ENCODE data around the gene PTPRN2. TPM values are rescaled to one million over a fixed set of nuclear protein-coding genes. Genes with fewer than 3 reads are reported as not detected.

Gene PTPRN2
- total and polyA plus RNA-seq, 7 donors: 3.2 to 7.1 (median 5.5) TPM

DNA sequence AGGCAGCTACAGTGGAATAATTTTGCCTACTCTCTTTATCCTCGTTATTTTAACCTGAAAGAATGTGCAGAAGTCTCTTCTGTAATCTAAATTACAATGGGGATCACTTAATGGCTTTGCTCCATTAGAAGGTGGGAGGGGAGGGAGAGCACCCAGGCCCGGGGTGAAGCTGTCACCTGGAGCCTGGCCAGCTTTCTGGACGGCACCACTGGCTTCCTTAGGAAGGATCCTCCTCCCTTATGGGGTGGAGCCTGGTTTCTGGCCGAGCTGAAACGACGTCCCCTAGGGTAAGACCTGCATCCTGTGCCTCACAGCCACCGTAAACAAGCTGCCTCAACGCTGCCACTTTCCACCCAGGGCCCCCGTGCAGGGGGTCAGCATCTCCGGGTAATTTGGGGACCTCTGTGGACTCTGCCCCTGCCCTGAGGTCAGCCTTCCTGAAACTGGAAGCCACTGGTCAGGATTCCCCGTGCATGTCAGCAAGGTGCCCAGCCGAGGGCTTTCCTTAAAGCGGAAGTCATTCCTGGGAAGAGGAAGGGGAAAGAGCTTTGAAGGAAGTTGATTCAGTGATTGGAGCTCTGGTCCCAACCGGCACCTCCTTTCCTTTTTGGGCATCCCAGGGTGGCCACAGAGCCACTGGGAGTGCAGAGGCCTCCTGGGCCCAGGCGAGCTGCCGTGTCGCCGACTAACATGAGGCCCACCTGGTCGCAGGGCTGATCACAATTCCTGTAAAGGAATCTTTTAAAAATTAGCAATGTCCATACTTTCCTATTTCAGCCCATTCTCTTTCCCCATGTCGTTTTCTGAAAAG, 681.8 kb downstream of the PTPRN2 start:
- H3K36me3 ChIP-seq: no peaks in the 10 kb centered on the region
- no peaks in the 10 kb centered on the region for H3K9me3 ChIP-seq
- intact Hi-C loops (cut with DNase I): no loop called here
- H3K27me3 ChIP-seq: no peaks in the 10 kb centered on the region
- no peak for TF ChIP-seq CTCF (IDR thresholded peaks at IDR 0.05)
- no peak for TF ChIP-seq EP300 (IDR thresholded peaks at IDR 0.05)
- no peak for TF ChIP-seq POLR2A (IDR thresholded peaks at IDR 0.05)
- no peak for TF ChIP-seq POLR2AphosphoS5 (IDR thresholded peaks at IDR 0.05)
- DNase-seq: peak; percentile 46
- H3K4me3 ChIP-seq: no peak overlapping the region
- WGBS, 2 donors: 44% methylated on average over 20 of the region's 20 CpGs
- no peak overlapping the region for H3K27ac ChIP-seq
- no peaks in the 10 kb centered on the region for H3K4me1 ChIP-seq

- 74 to 78% methylated on average over 17 of the region's 17 CpGs for WGBS, 2 donors
- no peaks in the 10 kb centered on the region for H3K4me1 ChIP-seq
- no peaks in the 10 kb centered on the region for H3K9me3 ChIP-seq
- TF ChIP-seq POLR2A (IDR thresholded peaks at IDR 0.05): no peak
- TF ChIP-seq EP300 (IDR thresholded peaks at IDR 0.05): no peak
- no peak for TF ChIP-seq POLR2AphosphoS5 (IDR thresholded peaks at IDR 0.05)
- TF ChIP-seq CTCF (IDR thresholded peaks at IDR 0.05): no peak
- H3K27me3 ChIP-seq: no peaks in the 10 kb centered on the region
- intact Hi-C loops (cut with DNase I): no loop called here
- H3K27ac ChIP-seq: no peak overlapping the region
- no peaks in the 10 kb centered on the region for H3K36me3 ChIP-seq
- H3K4me3 ChIP-seq: no peak overlapping the region
- no peak for DNase-seq
Measured at GRCh38 chr7:157904866-157905570, 682.6 kb downstream of the PTPRN2 start.

DNA sequence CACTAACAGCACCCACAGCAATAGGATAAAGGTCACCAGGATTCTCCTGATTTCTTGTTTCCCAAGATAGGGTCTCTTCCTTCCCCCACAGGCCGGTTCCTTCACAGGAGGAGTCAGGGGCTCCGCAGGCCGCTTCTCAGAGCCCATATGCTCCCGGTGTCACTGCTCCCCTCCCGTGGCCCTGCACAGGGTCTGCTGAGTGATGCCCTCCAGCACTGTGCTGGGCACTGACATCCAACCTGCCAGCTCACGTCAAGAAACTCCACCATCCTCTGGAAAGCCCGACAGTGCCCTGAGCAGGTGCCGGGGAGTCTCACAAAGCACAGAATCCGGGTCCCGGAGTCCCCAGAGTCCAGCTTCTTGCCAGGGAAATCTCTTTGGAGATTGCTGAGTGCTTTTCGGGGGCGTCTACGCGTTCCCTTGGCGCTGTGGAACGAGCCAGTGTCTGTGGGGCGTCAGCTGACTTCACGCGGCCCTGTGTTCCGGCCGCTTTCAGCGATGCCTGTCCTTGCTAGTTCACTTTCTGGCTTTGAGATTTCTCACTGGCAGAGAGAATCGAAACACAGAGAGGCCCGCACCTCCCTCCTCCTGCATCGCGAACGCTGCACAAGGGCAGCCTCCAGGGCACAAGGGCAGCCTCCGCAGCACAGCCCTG, 683.3 kb downstream of the PTPRN2 start:
- WGBS, 2 donors: 87 to 89% methylated on average over 28 of the region's 28 CpGs
- Histone ChIP-seq H3K36me3 (no peaks in the 10 kb centered on the region), H3K27ac (no peak overlapping the region), H3K4me3 (no peak overlapping the region), H3K27me3 (no peaks in the 10 kb centered on the region), H3K4me1 (no peaks in the 10 kb centered on the region), H3K9me3 (no peaks in the 10 kb centered on the region)
- DNase-seq: no peak
- intact Hi-C loops (cut with DNase I): no loop called here
- no peak for TF ChIP-seq POLR2AphosphoS5 (IDR thresholded peaks at IDR 0.05)
- TF ChIP-seq POLR2A (IDR thresholded peaks at IDR 0.05): no peak
- no peak for TF ChIP-seq CTCF (IDR thresholded peaks at IDR 0.05)
- no peak for TF ChIP-seq EP300 (IDR thresholded peaks at IDR 0.05)

DNA sequence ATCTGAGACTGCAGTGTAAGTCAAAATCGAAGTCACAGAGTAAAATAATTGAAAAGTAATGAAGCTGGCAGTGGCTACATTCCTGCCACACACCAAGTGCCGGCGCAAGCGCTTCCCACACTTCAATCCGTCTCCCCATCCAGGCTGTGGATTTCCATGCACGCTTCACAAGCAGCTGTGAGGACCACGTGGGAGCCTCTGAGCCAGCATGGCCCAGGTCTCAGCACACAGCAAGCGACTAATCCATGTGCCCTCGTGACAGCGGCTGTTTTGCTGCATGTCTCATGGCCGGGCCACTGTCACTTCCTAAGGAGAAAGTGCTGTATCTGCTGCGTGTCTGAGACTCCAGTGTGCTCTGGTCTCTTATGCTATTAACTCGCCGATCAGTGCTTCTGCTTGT, 683.9 kb downstream of the PTPRN2 start:
- Histone ChIP-seq H3K36me3 (no peaks in the 10 kb centered on the region), H3K4me3 (no peak overlapping the region), H3K4me1 (no peaks in the 10 kb centered on the region), H3K9me3 (no peaks in the 10 kb centered on the region), H3K27ac (no peak overlapping the region), H3K27me3 (no peaks in the 10 kb centered on the region)
- intact Hi-C loops (cut with DNase I): no loop called here
- 78 to 87% methylated on average over 14 of the region's 14 CpGs for WGBS, 2 donors
- TF ChIP-seq EP300 (IDR thresholded peaks at IDR 0.05) (no peak), CTCF (IDR thresholded peaks at IDR 0.05) (no peak), POLR2A (IDR thresholded peaks at IDR 0.05) (no peak), POLR2AphosphoS5 (IDR thresholded peaks at IDR 0.05) (no peak)
- no peak for DNase-seq

Data from sigmoid colon (tissue), 7 donors.